SK-N-SH treated with all-trans-retinoic acid at 6 μM for 48 hours (cell line): ENCODE data around the gene DCC.

Experiments used
- ATAC-seq: fragments of 200-7000 bp; cut with Tn5 transposase; 3 replicates; pipeline ENCODE4 v1.9.1; 2020; ENCODE audit warnings: mild to moderate bottlenecking, moderate library complexity
- ARNTL ChIP-seq: fragments of 450-650 bp; formaldehyde crosslinking; IDR thresholded peaks from 2 replicates; pipeline ENCODE4 v1.5.0; 2020; ENCODE audit warnings: low read depth, mild to moderate bottlenecking, moderate library complexity, borderline replicate concordance
- BACH2 ChIP-seq: fragments of 250-450 bp; sonication (Bioruptor Pico); IDR thresholded peaks from 2 replicates; pipeline ENCODE4 v1.9.0; 2021; ENCODE audit warnings: mild to moderate bottlenecking, borderline replicate concordance
- CSDC2 ChIP-seq: fragments of 250-450 bp; sonication (Bioruptor Pico); IDR thresholded peaks from 2 replicates; pipeline ENCODE4 v1.5.0; 2020; ENCODE audit warnings: mild to moderate bottlenecking, moderate library complexity
- ESRRG ChIP-seq: fragments of 250-450 bp; sonication (Bioruptor Pico); IDR thresholded peaks from 2 replicates; pipeline ENCODE4 v1.6.1; 2021; ENCODE audit warnings: mild to moderate bottlenecking
- GLIS3 ChIP-seq: fragments of 250-450 bp; sonication (Bioruptor Pico); IDR thresholded peaks from 2 replicates; pipeline ENCODE4 v1.5.0; 2020; ENCODE audit warnings: mild to moderate bottlenecking, moderate library complexity
- ISL1 ChIP-seq: fragments of 250-450 bp; sonication (Bioruptor Pico); IDR thresholded peaks from 2 replicates; pipeline ENCODE4 v2.1.2; 2022; ENCODE audit warnings: mild to moderate bottlenecking, moderate library complexity
- OSR1 ChIP-seq: fragments of 250-450 bp; sonication (Bioruptor Pico); IDR thresholded peaks from 2 replicates; pipeline ENCODE4 v1.8.0; 2022; ENCODE audit warnings: moderate library complexity, mild to moderate bottlenecking, inconsistent platforms
- POU6F1 ChIP-seq: fragments of 250-450 bp; sonication (Bioruptor Pico); IDR thresholded peaks from 2 replicates; pipeline ENCODE4 v1.8.0; 2021; ENCODE audit warnings: low read depth, mild to moderate bottlenecking, moderate library complexity, borderline replicate concordance
- PPARA ChIP-seq: fragments of 250-450 bp; sonication (Bioruptor Pico); IDR thresholded peaks from 2 replicates; pipeline ENCODE4 v1.5.0; 2020; ENCODE audit warnings: mild to moderate bottlenecking, borderline replicate concordance
- RARB ChIP-seq: fragments of 250-450 bp; sonication (Bioruptor Pico); IDR thresholded peaks from 2 replicates; pipeline ENCODE4 v1.8.0; 2021; ENCODE audit warnings: mild to moderate bottlenecking, moderate library complexity
- SNAI2 ChIP-seq: fragments of 250-450 bp; sonication (Bioruptor Pico); IDR thresholded peaks from 2 replicates; pipeline ENCODE4 v1.5.0; 2020; ENCODE audit warnings: mild to moderate bottlenecking, moderate library complexity
- TCF4 ChIP-seq: fragments of 250-450 bp; sonication (Bioruptor Pico); IDR thresholded peaks from 2 replicates; pipeline ENCODE4 v1.8.0; 2021; ENCODE audit warnings: mild to moderate bottlenecking, moderate library complexity, borderline replicate concordance
- TOX ChIP-seq: fragments of 250-450 bp; sonication (Bioruptor Pico); IDR thresholded peaks from 2 replicates; pipeline ENCODE4 v1.8.0; 2021; ENCODE audit warnings: mild to moderate bottlenecking, moderate library complexity, borderline replicate concordance
- ZC3H10 ChIP-seq: fragments of 250-450 bp; sonication (Bioruptor Pico); IDR thresholded peaks from 2 replicates; pipeline ENCODE4 v1.5.1; 2021; ENCODE audit warnings: mild to moderate bottlenecking, moderate library complexity
- ZFP3 ChIP-seq: fragments of 250-450 bp; sonication (Bioruptor Pico); IDR thresholded peaks from 2 replicates; pipeline ENCODE4 v1.5.0; 2020; ENCODE audit warnings: mild to moderate bottlenecking, moderate library complexity
- ZFP30 ChIP-seq: fragments of 450-650 bp; formaldehyde crosslinking; IDR thresholded peaks from 2 replicates; pipeline ENCODE4 v1.5.0; 2022; ENCODE audit warnings: mild to moderate bottlenecking, moderate library complexity
- ZNF565 ChIP-seq: fragments of 450-650 bp; formaldehyde crosslinking; conservative IDR thresholded peaks from 2 replicates; pipeline ENCODE4 v1.5.0; 2020; ENCODE audit warnings: low read depth, mild to moderate bottlenecking, moderate library complexity
- ZNF70 ChIP-seq: fragments of 450-650 bp; formaldehyde crosslinking; IDR thresholded peaks from 2 replicates; pipeline ENCODE4 v1.5.0; 2020; ENCODE audit warnings: mild to moderate bottlenecking, moderate library complexity
- ZNF8 ChIP-seq: fragments of 450-650 bp; formaldehyde crosslinking; IDR thresholded peaks from 2 replicates; pipeline ENCODE4 v1.5.0; 2020; ENCODE audit warnings: mild to moderate bottlenecking, moderate library complexity
- TF ChIP-seq, protein P1 (sequence below): fragments of 250-450 bp; sonication (Bioruptor Pico); IDR thresholded peaks from 2 replicates; pipeline ENCODE4 v1.5.0; 2020; ENCODE audit warnings: mild to moderate bottlenecking, moderate library complexity
- TF ChIP-seq, protein P2 (sequence below): fragments of 250-450 bp; sonication (Bioruptor Pico); IDR thresholded peaks from 2 replicates; pipeline ENCODE4 v1.5.1; 2020; ENCODE audit warnings: low read depth, mild to moderate bottlenecking, moderate library complexity
- TF ChIP-seq, protein P3 (sequence below): fragments of 250-450 bp; sonication (Bioruptor Pico); IDR thresholded peaks from 2 replicates; pipeline ENCODE4 v1.8.0; 2020; ENCODE audit warnings: mild to moderate bottlenecking, moderate library complexity, borderline replicate concordance

Gene DCC

DNA sequence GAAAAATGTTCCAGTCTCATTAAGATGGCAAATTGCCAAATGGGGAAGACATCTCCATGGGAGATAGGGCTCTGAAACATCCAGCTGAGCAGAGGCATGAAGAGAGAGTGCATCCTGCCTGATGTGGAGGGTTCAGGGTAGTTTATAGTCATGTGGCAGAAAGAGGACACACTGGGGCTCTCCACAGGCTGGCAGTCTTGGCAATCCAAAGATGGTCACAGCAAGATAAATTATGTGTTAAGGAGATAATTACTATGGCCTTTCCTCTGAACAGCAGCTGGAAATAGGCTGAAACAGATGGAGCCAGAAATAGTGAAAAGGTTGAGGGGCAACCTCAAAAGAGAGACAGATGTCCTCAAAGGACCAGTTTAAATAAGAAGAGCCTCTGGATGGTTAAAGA lies 97.2 kb downstream of the DCC start:
- ATAC-seq = no peak

DNA sequence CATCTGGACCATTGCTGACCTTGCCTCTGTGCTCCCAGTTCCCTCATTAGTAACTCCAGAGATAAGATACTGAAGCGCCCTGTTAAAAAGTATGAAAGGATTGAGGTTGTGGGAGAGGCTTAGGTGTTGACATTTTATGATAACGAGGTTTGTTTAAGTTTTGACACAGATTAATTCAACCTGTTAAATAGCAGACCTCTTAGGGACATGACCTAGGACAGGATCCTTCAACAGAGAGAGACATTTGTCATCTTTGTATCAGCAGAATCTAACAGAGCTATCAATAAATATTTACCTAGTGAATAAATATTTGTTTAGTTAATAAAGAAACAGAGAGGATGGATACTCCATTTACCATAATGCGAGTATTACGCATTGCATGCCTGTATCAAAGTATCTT lies 99.5 kb downstream of the DCC start:
- no peak for TF ChIP-seq RARB (CRISPR knock-in tag)
- no peak for TF ChIP-seq ZNF8 (CRISPR knock-in tag)
- no peak for ATAC-seq

More for the DNA sequence above, 97.2 kb downstream of the DCC start:
- TF ChIP-seq ISL1 (CRISPR knock-in tag) (no peak), ZFP30 (no peak), TOX (CRISPR knock-in tag) (no peak), ZFP3 (CRISPR knock-in tag) (no peak), CSDC2 (CRISPR knock-in tag) (no peak), ARNTL (CRISPR knock-in tag) (no peak), OSR1 (CRISPR knock-in tag) (no peak), ZNF565 (CRISPR knock-in tag) (no peak), GLIS3 (CRISPR knock-in tag) (no peak), ESRRG (CRISPR knock-in tag) (no peak), ZNF70 (CRISPR knock-in tag) (no peak), PPARA (CRISPR knock-in tag) (no peak), ZC3H10 (CRISPR knock-in tag) (no peak), POU6F1 (CRISPR knock-in tag) (no peak), BACH2 (CRISPR knock-in tag) (no peak), ZNF8 (CRISPR knock-in tag) (no peak), RARB (CRISPR knock-in tag) (no peak)
- TF ChIP-seq, protein P1, sequence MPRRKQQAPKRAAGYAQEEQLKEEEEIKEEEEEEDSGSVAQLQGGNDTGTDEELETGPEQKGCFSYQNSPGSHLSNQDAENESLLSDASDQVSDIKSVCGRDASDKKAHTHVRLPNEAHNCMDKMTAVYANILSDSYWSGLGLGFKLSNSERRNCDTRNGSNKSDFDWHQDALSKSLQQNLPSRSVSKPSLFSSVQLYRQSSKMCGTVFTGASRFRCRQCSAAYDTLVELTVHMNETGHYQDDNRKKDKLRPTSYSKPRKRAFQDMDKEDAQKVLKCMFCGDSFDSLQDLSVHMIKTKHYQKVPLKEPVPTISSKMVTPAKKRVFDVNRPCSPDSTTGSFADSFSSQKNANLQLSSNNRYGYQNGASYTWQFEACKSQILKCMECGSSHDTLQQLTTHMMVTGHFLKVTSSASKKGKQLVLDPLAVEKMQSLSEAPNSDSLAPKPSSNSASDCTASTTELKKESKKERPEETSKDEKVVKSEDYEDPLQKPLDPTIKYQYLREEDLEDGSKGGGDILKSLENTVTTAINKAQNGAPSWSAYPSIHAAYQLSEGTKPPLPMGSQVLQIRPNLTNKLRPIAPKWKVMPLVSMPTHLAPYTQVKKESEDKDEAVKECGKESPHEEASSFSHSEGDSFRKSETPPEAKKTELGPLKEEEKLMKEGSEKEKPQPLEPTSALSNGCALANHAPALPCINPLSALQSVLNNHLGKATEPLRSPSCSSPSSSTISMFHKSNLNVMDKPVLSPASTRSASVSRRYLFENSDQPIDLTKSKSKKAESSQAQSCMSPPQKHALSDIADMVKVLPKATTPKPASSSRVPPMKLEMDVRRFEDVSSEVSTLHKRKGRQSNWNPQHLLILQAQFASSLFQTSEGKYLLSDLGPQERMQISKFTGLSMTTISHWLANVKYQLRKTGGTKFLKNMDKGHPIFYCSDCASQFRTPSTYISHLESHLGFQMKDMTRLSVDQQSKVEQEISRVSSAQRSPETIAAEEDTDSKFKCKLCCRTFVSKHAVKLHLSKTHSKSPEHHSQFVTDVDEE (CRISPR knock-in tag) = no peak
- TF ChIP-seq, protein P2, sequence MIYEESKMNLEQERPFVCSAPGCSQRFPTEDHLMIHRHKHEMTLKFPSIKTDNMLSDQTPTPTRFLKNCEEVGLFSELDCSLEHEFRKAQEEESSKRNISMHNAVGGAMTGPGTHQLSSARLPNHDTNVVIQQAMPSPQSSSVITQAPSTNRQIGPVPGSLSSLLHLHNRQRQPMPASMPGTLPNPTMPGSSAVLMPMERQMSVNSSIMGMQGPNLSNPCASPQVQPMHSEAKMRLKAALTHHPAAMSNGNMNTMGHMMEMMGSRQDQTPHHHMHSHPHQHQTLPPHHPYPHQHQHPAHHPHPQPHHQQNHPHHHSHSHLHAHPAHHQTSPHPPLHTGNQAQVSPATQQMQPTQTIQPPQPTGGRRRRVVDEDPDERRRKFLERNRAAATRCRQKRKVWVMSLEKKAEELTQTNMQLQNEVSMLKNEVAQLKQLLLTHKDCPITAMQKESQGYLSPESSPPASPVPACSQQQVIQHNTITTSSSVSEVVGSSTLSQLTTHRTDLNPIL (CRISPR knock-in tag) = no peak
- TF ChIP-seq, protein P3, sequence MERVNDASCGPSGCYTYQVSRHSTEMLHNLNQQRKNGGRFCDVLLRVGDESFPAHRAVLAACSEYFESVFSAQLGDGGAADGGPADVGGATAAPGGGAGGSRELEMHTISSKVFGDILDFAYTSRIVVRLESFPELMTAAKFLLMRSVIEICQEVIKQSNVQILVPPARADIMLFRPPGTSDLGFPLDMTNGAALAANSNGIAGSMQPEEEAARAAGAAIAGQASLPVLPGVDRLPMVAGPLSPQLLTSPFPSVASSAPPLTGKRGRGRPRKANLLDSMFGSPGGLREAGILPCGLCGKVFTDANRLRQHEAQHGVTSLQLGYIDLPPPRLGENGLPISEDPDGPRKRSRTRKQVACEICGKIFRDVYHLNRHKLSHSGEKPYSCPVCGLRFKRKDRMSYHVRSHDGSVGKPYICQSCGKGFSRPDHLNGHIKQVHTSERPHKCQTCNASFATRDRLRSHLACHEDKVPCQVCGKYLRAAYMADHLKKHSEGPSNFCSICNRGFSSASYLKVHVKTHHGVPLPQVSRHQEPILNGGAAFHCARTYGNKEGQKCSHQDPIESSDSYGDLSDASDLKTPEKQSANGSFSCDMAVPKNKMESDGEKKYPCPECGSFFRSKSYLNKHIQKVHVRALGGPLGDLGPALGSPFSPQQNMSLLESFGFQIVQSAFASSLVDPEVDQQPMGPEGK (CRISPR knock-in tag) = no peak

DNA sequence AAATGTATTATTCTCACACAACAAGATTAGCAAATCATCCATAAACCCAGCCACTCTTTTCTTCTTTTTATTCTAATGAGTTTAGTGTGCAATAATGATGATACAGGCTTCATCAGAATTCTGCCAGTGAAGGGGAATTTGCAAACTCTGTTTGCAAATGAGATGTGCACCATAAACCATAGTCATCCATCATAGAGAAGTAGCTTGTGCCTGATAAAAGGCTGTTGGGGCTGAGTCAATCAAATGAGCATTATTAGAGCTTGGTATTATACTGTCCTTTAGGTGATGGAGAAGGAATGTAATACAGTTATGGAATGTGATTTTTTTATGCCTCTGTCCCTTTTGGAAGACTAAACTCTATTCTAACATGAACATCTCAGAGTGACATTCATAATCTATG lies 101.8 kb downstream of the DCC start:
- ATAC-seq = no peak
- TF ChIP-seq OSR1 (CRISPR knock-in tag) (no peak), SNAI2 (CRISPR knock-in tag) (no peak), ESRRG (CRISPR knock-in tag) (no peak), ZFP30 (no peak), ISL1 (CRISPR knock-in tag) (no peak), TCF4 (CRISPR knock-in tag) (no peak), CSDC2 (CRISPR knock-in tag) (no peak)
- TF ChIP-seq, protein P1 (CRISPR knock-in tag) = no peak
